Esophagus muscularis mucosa (tissue), 4 donors: ENCODE data around the gene GRHL3.

Experiments used
- CTCF ChIP-seq, 3 experiments: fragments of 200-600 bp in 2 of 3; fragments of 450-650 bp in 1 of 3; sonication (generic) in 2 of 3; IDR thresholded peaks; one replicate each; pipeline ENCODE4 v1.5.1; 2017 to 2019; ENCODE audit warnings: antibody characterized with exemption in 3 of 3, mild to moderate bottlenecking in 2 of 3, moderate library complexity in 1 of 3
- EP300 ChIP-seq: sonication (generic); formaldehyde crosslinking; IDR thresholded peaks from one replicate; pipeline ENCODE4 v1.6.1; 2017; ENCODE audit warnings: antibody characterized with exemption
- POLR2A ChIP-seq: fragments of 450-650 bp; IDR thresholded peaks from one replicate; pipeline ENCODE4 v1.6.1; 2017; ENCODE audit warnings: antibody characterized with exemption, moderate library complexity, mild to moderate bottlenecking, low read depth
- POLR2AphosphoS5 ChIP-seq, 2 donors: sonication (generic); formaldehyde crosslinking; IDR thresholded peaks; one replicate each; pipeline ENCODE4 v1.6.1; 2017; ENCODE audit warnings: antibody characterized with exemption in 2 of 2

- TF ChIP-seq POLR2A (no peak), CTCF (IDR thresholded peaks at IDR 0.05) (no peak), EP300 (no peak), POLR2AphosphoS5 (IDR thresholded peaks at IDR 0.05) (no peak)
Measured at GRCh38 chr1:24325587-24326449, 6.7 kb downstream of the GRHL3 start.
